OCI-LY1 (cell line): ENCODE measurements around the gene FKBP15.

ENCODE experiments used
- H2AFZ ChIP-seq: fragments of 200-600 bp; sonication (generic), shearing (Covaris generic); 2 replicates; pipeline ENCODE4 v1.6.0; 2014; ENCODE audit warnings: antibody characterized with exemption, mild to moderate bottlenecking, low read length
- H3F3A ChIP-seq: fragments of 200-600 bp; sonication (generic), shearing (Covaris generic); 2 replicates; pipeline ENCODE4 v1.6.0; 2014; ENCODE audit warnings: mild to moderate bottlenecking, antibody characterized with exemption, low read length, moderate library complexity; ENCODE audit not compliant: insufficient read depth
- H3K27ac ChIP-seq: fragments of 200-600 bp; sonication (generic); 2 replicates; pipeline ENCODE4 v1.5.1; 2014; ENCODE audit warnings: low read length, mixed run types, mild to moderate bottlenecking, low read depth; ENCODE audit not compliant: poor library complexity, severe bottlenecking
- H3K27me3 ChIP-seq: fragments of 200-600 bp; sonication (generic); 2 replicates; pipeline ENCODE4 v1.6.0; 2014; ENCODE audit warnings: antibody characterized with exemption, mild to moderate bottlenecking, low read length, moderate library complexity; ENCODE audit not compliant: insufficient read depth
- H3K36me3 ChIP-seq: fragments of 200-600 bp; sonication (generic); 2 replicates; pipeline ENCODE4 v1.6.1; 2014; ENCODE audit warnings: mild to moderate bottlenecking, antibody characterized with exemption, low read length, moderate library complexity, mixed read lengths; ENCODE audit not compliant: insufficient read depth
- H3K4me1 ChIP-seq: fragments of 200-600 bp; sonication (generic); 2 replicates; pipeline ENCODE4 v1.5.1; 2014; ENCODE audit warnings: mild to moderate bottlenecking, low read length, moderate library complexity; ENCODE audit not compliant: insufficient read depth, severe bottlenecking
- H3K4me2 ChIP-seq: fragments of 200-600 bp; sonication (generic), shearing (Covaris generic); 2 replicates; pipeline ENCODE4 v1.6.1; 2014; ENCODE audit warnings: low read length
- H3K4me3 ChIP-seq: fragments of 200-600 bp; sonication (generic); 2 replicates; pipeline ENCODE4 v1.5.1; 2014; ENCODE audit warnings: low read length, low read depth, mild to moderate bottlenecking, mixed read lengths; ENCODE audit not compliant: poor library complexity, severe bottlenecking
- H3K79me2 ChIP-seq: fragments of 200-600 bp; shearing (Covaris generic); 2 replicates; pipeline ENCODE4 v1.6.1; 2016; ENCODE audit warnings: mixed run types, low read length, mixed read lengths; ENCODE audit not compliant: insufficient read depth
- H3K9ac ChIP-seq: fragments of 200-600 bp; sonication (generic), shearing (Covaris generic); 2 replicates; pipeline ENCODE4 v1.6.1; 2014; ENCODE audit warnings: mild to moderate bottlenecking, low read length, mixed read lengths
- H3K9me2 ChIP-seq: fragments of 200-600 bp; sonication (generic), shearing (Covaris generic); 2 replicates; pipeline ENCODE4 v1.6.1; 2014; ENCODE audit warnings: low read depth, mild to moderate bottlenecking, low read length, mixed read lengths
- H3K9me3 ChIP-seq: fragments of 200-600 bp; shearing (Covaris generic); 2 replicates; pipeline ENCODE4 v1.6.1; 2014; ENCODE audit warnings: low read length, mixed read lengths
- H4K20me1 ChIP-seq: fragments of 200-600 bp; sonication (generic), shearing (Covaris generic); 2 replicates; pipeline ENCODE4 v1.6.0; 2016; ENCODE audit warnings: mild to moderate bottlenecking, low read length; ENCODE audit not compliant: insufficient read depth
- CTCF ChIP-seq: fragments of 200-600 bp; sonication (generic), shearing (Covaris generic); IDR thresholded peaks from 2 replicates; pipeline ENCODE4 v1.5.1; 2017; ENCODE audit warnings: mild to moderate bottlenecking, antibody characterized with exemption, low read length, moderate library complexity, mixed read lengths
- EZH2 ChIP-seq: fragments of 200-600 bp; sonication (generic), shearing (Covaris generic); IDR thresholded peaks from 2 replicates; pipeline ENCODE4 v1.8.0; 2017; ENCODE audit warnings: borderline replicate concordance, mixed run types, mild to moderate bottlenecking, antibody characterized with exemption, low read length, moderate library complexity, mixed read lengths

FKBP15 gene

GRCh38 chr9:113139225-113139829 is 81.8 kb downstream of the FKBP15 start:
- Histone ChIP-seq H2AFZ (no peak overlapping the region), H3K4me2 (no peak overlapping the region), H3K27me3 (no peaks in the 10 kb centered on the region; the same call in 1 of the 2 replicates), H3K4me3 (no peak overlapping the region), H3K4me1 (no peaks in the 10 kb centered on the region), H3K79me2 (no peaks in the 10 kb centered on the region), H3K27ac (no peak overlapping the region), H3F3A (no peaks in the 10 kb centered on the region), H4K20me1 (no peaks in the 10 kb centered on the region), H3K36me3 (no peaks in the 10 kb centered on the region), H3K9me3 (no peaks in the 10 kb centered on the region), H3K9me2 (no peaks in the 10 kb centered on the region), H3K9ac (no peak overlapping the region)
- TF ChIP-seq EZH2, result no peak
- TF ChIP-seq CTCF, result no peak

DNA sequence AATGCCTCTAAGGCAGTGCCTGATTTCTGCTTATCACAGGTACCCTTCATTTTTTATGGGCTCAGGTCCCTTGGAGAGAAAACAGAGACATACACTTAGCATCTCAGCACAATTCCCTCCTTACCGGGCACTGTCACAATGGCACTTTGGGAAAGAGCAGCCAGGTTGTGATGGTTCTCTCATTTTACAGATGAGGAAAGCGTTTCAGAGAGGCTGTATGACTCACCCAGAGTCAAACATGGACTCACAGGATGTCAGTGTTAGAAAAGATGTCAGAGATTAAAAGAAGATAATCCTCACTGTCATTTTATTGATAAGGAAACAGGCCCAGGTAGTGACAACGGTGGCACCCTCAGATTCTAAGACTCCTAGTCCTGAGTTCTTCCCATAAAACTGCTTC is 82.3 kb downstream of the FKBP15 start:
- no peak overlapping the region for H3K9ac ChIP-seq

DNA sequence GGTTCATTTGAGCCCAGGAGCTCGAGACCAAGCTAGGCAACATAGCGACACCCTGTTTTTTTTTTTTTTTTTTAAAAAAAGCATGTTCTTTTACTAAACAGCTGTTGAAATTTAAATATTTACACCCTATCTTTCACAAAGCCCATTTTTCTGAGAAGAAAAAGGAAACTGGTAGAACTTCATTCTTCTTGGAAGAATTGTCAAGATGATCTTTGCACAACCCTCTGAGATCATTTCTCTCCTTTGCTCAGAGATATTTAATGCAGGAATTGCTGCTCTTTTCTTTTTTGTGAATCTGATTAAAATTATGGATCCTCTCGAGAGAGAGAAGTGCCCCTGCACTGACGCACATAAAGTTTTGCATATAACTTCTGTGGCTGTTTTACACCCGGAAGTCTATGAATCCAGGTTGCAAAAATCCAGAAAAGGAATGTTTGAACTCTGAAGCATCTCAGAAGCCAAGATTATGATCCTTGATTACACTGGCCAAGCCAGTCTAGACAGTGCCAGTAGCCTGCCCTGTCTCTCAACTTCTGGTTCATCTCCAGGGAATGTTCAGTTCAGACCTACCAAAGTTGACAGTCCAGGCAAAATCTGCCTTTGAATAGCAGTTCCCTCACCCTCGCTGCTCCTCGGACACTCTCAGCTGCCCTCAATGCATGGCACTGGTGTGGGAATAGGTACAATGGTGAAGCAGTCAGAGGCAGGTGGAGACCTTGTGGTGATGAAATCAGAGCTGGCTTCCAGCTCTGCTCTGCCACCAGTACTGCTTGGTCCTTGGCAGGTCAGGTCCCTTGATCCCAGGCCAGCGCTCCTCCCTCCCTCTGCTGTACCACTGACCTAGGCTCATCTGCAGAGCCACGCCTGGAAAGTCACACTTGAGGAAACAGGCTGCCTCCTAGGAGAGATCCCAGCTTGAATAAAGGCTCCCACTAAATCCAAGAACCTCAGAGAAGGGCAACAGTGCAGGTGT is 83.6 kb downstream of the FKBP15 start:
- H3K4me1 ChIP-seq, result no peaks in the 10 kb centered on the region
- H3K36me3 ChIP-seq, result no peaks in the 10 kb centered on the region
- no peak overlapping the region for H3K9ac ChIP-seq
- no peaks in the 10 kb centered on the region; the same call in 1 of the 2 replicates for H3K27me3 ChIP-seq
- TF ChIP-seq EZH2 (no peak), CTCF (no peak)
- no peaks in the 10 kb centered on the region for H3K79me2 ChIP-seq
- no peaks in the 10 kb centered on the region for H3K9me3 ChIP-seq
- no peak overlapping the region for H3K4me2 ChIP-seq
- no peak overlapping the region for H3K4me3 ChIP-seq
- H3K9me2 ChIP-seq, result no peaks in the 10 kb centered on the region
- H3K27ac ChIP-seq, result no peak overlapping the region
- H3F3A ChIP-seq, result no peaks in the 10 kb centered on the region
- H4K20me1 ChIP-seq, result no peaks in the 10 kb centered on the region
- H2AFZ ChIP-seq, result no peak overlapping the region

More for the DNA sequence above, 82.3 kb downstream of the FKBP15 start:
- no peak overlapping the region for H3K4me2 ChIP-seq
- no peaks in the 10 kb centered on the region for H3K9me2 ChIP-seq
- no peaks in the 10 kb centered on the region for H3F3A ChIP-seq
- no peaks in the 10 kb centered on the region for H3K36me3 ChIP-seq
- H3K27me3 ChIP-seq, result no peaks in the 10 kb centered on the region; the same call in 1 of the 2 replicates
- H3K79me2 ChIP-seq, result no peaks in the 10 kb centered on the region
- H3K9me3 ChIP-seq, result no peaks in the 10 kb centered on the region
- no peaks in the 10 kb centered on the region for H3K4me1 ChIP-seq
- no peak overlapping the region for H3K27ac ChIP-seq
- no peaks in the 10 kb centered on the region for H4K20me1 ChIP-seq
- no peak overlapping the region for H3K4me3 ChIP-seq
- TF ChIP-seq CTCF, result no peak
- no peak for TF ChIP-seq EZH2
- H2AFZ ChIP-seq, result no peak overlapping the region
